ENCODE measurements around the gene TMEM119. TPM values are rescaled to one million over a fixed set of nuclear protein-coding genes. Genes with fewer than 3 reads are reported as not detected.

Gene TMEM119
- total and polyA plus RNA-seq, 9 donors = 0.25 to 12.3 (median 2.0) TPM

DNA sequence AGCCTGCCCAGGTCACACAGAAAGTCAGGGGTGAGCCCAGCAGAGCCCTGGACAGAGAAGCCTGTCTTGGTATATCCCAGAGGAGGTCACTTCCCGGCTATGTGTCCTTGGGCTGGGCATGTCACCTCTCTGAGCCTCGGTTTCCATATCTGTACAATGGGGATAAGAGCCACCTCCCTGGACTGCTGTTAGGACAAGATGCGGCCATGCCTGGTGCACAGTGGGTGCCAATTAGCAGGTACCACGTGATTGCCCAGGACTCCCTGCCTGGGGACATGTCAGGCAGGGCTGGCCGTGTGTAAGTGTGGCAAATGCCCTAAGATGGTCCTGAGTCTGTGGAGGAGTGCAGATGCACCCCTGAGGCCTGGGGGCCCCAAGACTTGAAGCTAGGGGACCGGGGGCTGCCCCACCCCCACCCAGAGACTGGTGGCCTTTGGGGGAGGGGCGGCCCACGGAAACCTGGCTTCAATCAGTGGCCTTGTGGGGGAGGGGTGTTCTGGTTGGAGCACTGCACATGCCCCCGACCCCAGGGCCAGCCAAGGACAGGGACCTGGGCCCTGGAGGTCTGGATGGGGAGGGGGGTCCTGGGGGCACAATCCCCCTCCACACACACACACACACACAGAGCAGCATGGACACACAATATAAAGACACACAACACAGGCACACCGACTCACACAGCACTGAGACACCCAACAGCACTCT, 878 bp downstream of the TMEM119 start:
- no peaks in the 10 kb centered on the region for H3K27me3 ChIP-seq
- intact Hi-C loops (cut with DNase I) = no loop called here
- H3K9me3 ChIP-seq = no peaks in the 10 kb centered on the region
- H3K4me3 ChIP-seq = no peak overlapping the region
- no peaks in the 10 kb centered on the region for H3K4me1 ChIP-seq (ENCODE audit: insufficient read depth)
- no peaks in the 10 kb centered on the region for H3K36me3 ChIP-seq
- DNase-seq = no peak
- 41 to 45% (median 42%) methylated on average over 10 of the region's 10 CpGs for WGBS, 3 donors
- no peak for TF ChIP-seq POLR2A (IDR thresholded peaks at IDR 0.05)
- no peak for TF ChIP-seq EP300 (IDR thresholded peaks at IDR 0.05)
- TF ChIP-seq CTCF (IDR thresholded peaks at IDR 0.05) = no peak
- no peak overlapping the region for H3K27ac ChIP-seq

- H3K27me3 ChIP-seq = no peaks in the 10 kb centered on the region
- no peak for TF ChIP-seq POLR2A (IDR thresholded peaks at IDR 0.05)
- TF ChIP-seq EP300 (IDR thresholded peaks at IDR 0.05) = no peak
- no peak for TF ChIP-seq CTCF (IDR thresholded peaks at IDR 0.05)
- no peak overlapping the region for H3K4me3 ChIP-seq
- DNase-seq = no peak
- H3K36me3 ChIP-seq = no peaks in the 10 kb centered on the region
- WGBS, 3 donors = 68 to 76% (median 75%) methylated on average over 17 of the region's 17 CpGs
- H3K4me1 ChIP-seq (ENCODE audit: insufficient read depth) = no peaks in the 10 kb centered on the region
- H3K27ac ChIP-seq = no peak overlapping the region
- no peaks in the 10 kb centered on the region for H3K9me3 ChIP-seq
- intact Hi-C loops (cut with DNase I) = no loop called here
These were observed 1.9 kb downstream of the TMEM119 start for GRCh38 chr12:108595711-108596647.

DNA sequence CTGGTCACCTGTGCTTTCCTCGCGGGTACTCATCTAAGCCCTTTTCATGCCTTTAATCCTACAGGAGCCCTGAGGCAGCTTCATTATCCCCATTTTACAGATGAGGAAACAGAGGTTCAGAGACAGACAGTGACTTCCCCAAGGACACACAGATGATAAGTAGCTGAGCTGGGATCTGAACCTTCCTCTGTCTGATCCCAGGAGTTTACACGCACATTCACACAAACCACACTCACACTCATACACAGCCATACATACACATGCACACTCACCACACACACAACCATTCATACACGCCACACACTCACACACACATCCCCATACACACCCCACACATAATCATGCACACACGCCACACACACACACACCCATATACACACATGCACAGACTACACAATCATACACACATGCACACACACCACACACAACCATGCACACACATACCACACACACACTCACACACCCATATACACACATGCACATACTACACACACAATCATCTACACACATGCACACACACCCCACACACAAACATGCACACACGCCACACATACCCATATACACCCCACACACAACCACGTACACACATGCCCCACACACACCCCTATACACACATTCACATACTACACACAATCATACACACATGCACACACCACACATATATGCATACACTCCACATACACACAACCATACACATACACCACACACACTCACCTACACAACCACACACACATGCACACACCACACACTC, 2.7 kb downstream of the TMEM119 start:
- H3K36me3 ChIP-seq = no peaks in the 10 kb centered on the region
- TF ChIP-seq POLR2A (IDR thresholded peaks at IDR 0.05) = no peak
- no peak for TF ChIP-seq CTCF (IDR thresholded peaks at IDR 0.05)
- no peak for TF ChIP-seq EP300 (IDR thresholded peaks at IDR 0.05)
- intact Hi-C loops (cut with DNase I) = no loop called here
- 93 to 98% (median 96%) methylated on average over 7 of the region's 7 CpGs for WGBS, 3 donors
- no peaks in the 10 kb centered on the region for H3K27me3 ChIP-seq
- H3K9me3 ChIP-seq = no peaks in the 10 kb centered on the region
- no peaks in the 10 kb centered on the region for H3K4me1 ChIP-seq (ENCODE audit: insufficient read depth)
- DNase-seq = no peak
- no peak overlapping the region for H3K27ac ChIP-seq
- no peak overlapping the region for H3K4me3 ChIP-seq

DNA sequence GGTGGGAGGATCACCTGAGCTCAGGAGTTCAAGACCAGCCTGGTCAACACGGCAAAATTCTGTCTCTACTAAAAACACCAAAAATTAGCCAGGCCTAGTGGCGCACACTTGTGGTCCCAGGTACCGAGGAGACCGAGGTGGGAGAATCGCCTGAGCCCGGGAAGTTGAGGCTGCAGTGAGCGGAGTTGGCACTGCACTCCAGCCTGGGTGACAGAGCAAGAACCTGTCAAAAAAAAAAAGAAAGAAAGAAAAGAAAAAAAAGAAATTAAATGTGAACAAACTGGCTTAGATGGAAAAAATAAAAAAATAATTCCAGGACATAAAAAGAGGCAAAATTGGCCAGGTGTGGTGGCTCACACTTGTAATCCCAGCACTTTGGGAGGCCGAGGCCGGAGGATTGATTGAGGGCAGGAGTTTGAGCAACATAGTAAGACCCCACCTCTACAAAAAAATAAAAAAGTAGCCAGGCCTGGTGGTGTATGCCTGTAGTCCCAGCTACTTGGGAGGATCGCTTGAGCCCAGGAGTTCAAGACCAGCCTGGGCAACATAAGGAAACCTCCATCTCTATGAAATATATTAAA, 3.5 kb downstream of the TMEM119 start:
- no peaks in the 10 kb centered on the region for H3K27me3 ChIP-seq
- intact Hi-C loops (cut with DNase I) = no loop called here
- TF ChIP-seq CTCF (IDR thresholded peaks at IDR 0.05) (no peak), EP300 (IDR thresholded peaks at IDR 0.05) (no peak), POLR2A (IDR thresholded peaks at IDR 0.05) (no peak)
- WGBS, 3 donors = 95 to 97% (median 97%) methylated on average over 10 of the region's 10 CpGs
- H3K9me3 ChIP-seq = no peaks in the 10 kb centered on the region
- H3K4me1 ChIP-seq (ENCODE audit: insufficient read depth) = no peaks in the 10 kb centered on the region
- H3K4me3 ChIP-seq = no peak overlapping the region
- DNase-seq = no peak
- H3K36me3 ChIP-seq = no peaks in the 10 kb centered on the region
- no peak overlapping the region for H3K27ac ChIP-seq

Data from ovary (tissue), 9 donors.